H9 (cell line): ENCODE measurements around the gene SEMA4D. TPM values are rescaled to one million over a fixed set of nuclear protein-coding genes. Genes with fewer than 3 reads are reported as not detected.

ENCODE experiments used
- DNase-seq: peaks from one replicate; pipeline ENCODE4 v3.0.0-alpha.2; 2017
- H2AFZ ChIP-seq: one replicate; pipeline ENCODE4 v1.6.1; 2013; ENCODE audit warnings: mild to moderate bottlenecking, low read length, control low read depth, moderate library complexity
- H2AK5ac ChIP-seq: 2 replicates; pipeline ENCODE4 v1.6.1; 2013; ENCODE audit warnings: low read length, control low read depth, mixed read lengths; ENCODE audit not compliant: insufficient read length
- H2BK120ac ChIP-seq: one replicate; pipeline ENCODE4 v1.6.1; 2013; ENCODE audit warnings: low read depth, mild to moderate bottlenecking, low read length, control low read depth, inconsistent platforms; ENCODE audit not compliant: poor library complexity, severe bottlenecking
- H2BK12ac ChIP-seq: 2 replicates; pipeline ENCODE4 v1.6.1; 2013; ENCODE audit warnings: low read length, control low read depth, mixed read lengths, low read depth; ENCODE audit not compliant: insufficient read length
- H2BK15ac ChIP-seq: 2 replicates; pipeline ENCODE4 v1.6.1; 2013; ENCODE audit warnings: low read depth, low read length, control low read depth
- H2BK20ac ChIP-seq: one replicate; pipeline ENCODE4 v1.6.1; 2013; ENCODE audit warnings: low read depth, mild to moderate bottlenecking, low read length, control low read depth, inconsistent platforms; ENCODE audit not compliant: poor library complexity, severe bottlenecking
- H2BK5ac ChIP-seq: 2 replicates; pipeline ENCODE4 v1.6.1; 2013; ENCODE audit warnings: low read length, control low read depth, mixed read lengths; ENCODE audit not compliant: insufficient read length
- H3K14ac ChIP-seq: 2 replicates; pipeline ENCODE4 v1.6.1; 2013; ENCODE audit warnings: low read length, control low read depth; ENCODE audit not compliant: insufficient read depth
- H3K18ac ChIP-seq: 2 replicates; pipeline ENCODE4 v1.6.1; 2013; ENCODE audit warnings: low read depth, mild to moderate bottlenecking, mixed read lengths, low read length, control low read depth; ENCODE audit not compliant: insufficient read length
- H3K23ac ChIP-seq: 2 replicates; pipeline ENCODE4 v1.6.1; 2013; ENCODE audit warnings: low read length, control low read depth, mixed read lengths, low read depth; ENCODE audit not compliant: insufficient read length
- H3K23me2 ChIP-seq: 2 replicates; pipeline ENCODE4 v1.6.1; 2013; ENCODE audit warnings: low read depth, mild to moderate bottlenecking, mixed read lengths, low read length, control low read depth; ENCODE audit not compliant: insufficient read length, poor library complexity, severe bottlenecking
- H3K27ac ChIP-seq: 2 replicates; pipeline ENCODE4 v1.5.1; 2013; ENCODE audit warnings: low read length, control low read depth, mixed read lengths, low read depth; ENCODE audit not compliant: insufficient read length
- H3K27me3 ChIP-seq: 2 replicates; pipeline ENCODE4 v1.6.1; 2013; ENCODE audit warnings: low read length, control low read depth, inconsistent platforms; ENCODE audit not compliant: insufficient read depth
- H3K4ac ChIP-seq: 2 replicates; pipeline ENCODE4 v1.6.1; 2013; ENCODE audit warnings: low read depth, mild to moderate bottlenecking, control low read depth, inconsistent platforms, low read length, moderate library complexity
- H3K4me1 ChIP-seq: 2 replicates; pipeline ENCODE4 v1.6.1; 2013; ENCODE audit warnings: low read length, control low read depth, inconsistent platforms; ENCODE audit not compliant: insufficient read depth
- H3K4me2 ChIP-seq: 2 replicates; pipeline ENCODE4 v1.6.1; 2013; ENCODE audit warnings: low read length, control low read depth, mixed read lengths; ENCODE audit not compliant: insufficient read length, insufficient read depth
- H3K56ac ChIP-seq: 2 replicates; pipeline ENCODE4 v1.6.1; 2013; ENCODE audit warnings: low read depth, mild to moderate bottlenecking, mixed read lengths, low read length, control low read depth; ENCODE audit not compliant: insufficient read length
- H3K79me1 ChIP-seq: 2 replicates; pipeline ENCODE4 v1.6.1; 2013; ENCODE audit warnings: low read depth, mild to moderate bottlenecking, moderate library complexity, low read length, control low read depth, inconsistent platforms; ENCODE audit not compliant: insufficient read depth, poor library complexity, severe bottlenecking
- H3K79me2 ChIP-seq: 2 replicates; pipeline ENCODE4 v1.6.1; 2013; ENCODE audit warnings: low read length, control low read depth, inconsistent platforms; ENCODE audit not compliant: insufficient read depth
- H3K9ac ChIP-seq: 2 replicates; pipeline ENCODE4 v1.6.1; 2013; ENCODE audit warnings: low read length, control low read depth, mixed read lengths; ENCODE audit not compliant: insufficient read length; ENCODE audit errors: extremely low read depth
- H3K9me3 ChIP-seq: one replicate; pipeline ENCODE4 v1.6.1; 2013; ENCODE audit warnings: low read depth, low read length, inconsistent platforms; ENCODE audit not compliant: control insufficient read depth
- H3T11ph ChIP-seq: one replicate; pipeline ENCODE4 v1.6.1; 2013; ENCODE audit warnings: mild to moderate bottlenecking, low read length, control low read depth, inconsistent platforms
- H4K20me1 ChIP-seq: one replicate; pipeline ENCODE4 v1.6.1; 2013; ENCODE audit not compliant: control insufficient read depth, insufficient read length, insufficient read depth
- H4K5ac ChIP-seq: 2 replicates; pipeline ENCODE4 v1.6.1; 2013; ENCODE audit warnings: low read depth, mild to moderate bottlenecking, mixed read lengths, low read length, control low read depth; ENCODE audit not compliant: insufficient read length
- H4K8ac ChIP-seq: replicated peaks from 2 replicates; pipeline ENCODE4 v1.6.1; 2013; ENCODE audit warnings: low read length, control low read depth, mixed read lengths, low read depth; ENCODE audit not compliant: insufficient read length
- H4K91ac ChIP-seq: 2 replicates; pipeline ENCODE4 v1.6.1; 2013; ENCODE audit warnings: low read depth, mild to moderate bottlenecking, moderate library complexity, mixed read lengths, low read length, control low read depth; ENCODE audit not compliant: insufficient read length
- H3K27ac Mint-ChIP-seq, 3 experiments: 2 replicates in 2 of 3; 3 replicates in 1 of 3; pipeline ENCODE4 v1.8.0; 2020 to 2021; ENCODE audit warnings: mixed read lengths in 3 of 3, mild to moderate bottlenecking in 1 of 3, moderate library complexity in 1 of 3
- H3K27me3 Mint-ChIP-seq: 2 replicates; pipeline ENCODE4 v1.8.0; 2021; ENCODE audit warnings: low read depth, mild to moderate bottlenecking, moderate library complexity, mixed read lengths
- H3K36me3 Mint-ChIP-seq, 3 experiments: 2 replicates in 2 of 3; 3 replicates in 1 of 3; pipeline ENCODE4 v1.8.0; 2020 to 2021; ENCODE audit warnings: low read depth in 3 of 3, mixed read lengths in 3 of 3; ENCODE audit not compliant: insufficient read depth in 1 of 3
- H3K4me1 Mint-ChIP-seq, 2 experiments: 2 replicates each; pipeline ENCODE4 v1.8.0; 2020; ENCODE audit warnings: mixed read lengths in 2 of 2
- H3K4me3 Mint-ChIP-seq, 2 experiments: 2 replicates in 1 of 2; 3 replicates in 1 of 2; pipeline ENCODE4 v1.8.0; 2020 to 2021; ENCODE audit warnings: mild to moderate bottlenecking in 2 of 2, mixed read lengths in 2 of 2, moderate library complexity in 1 of 2
- H3K9me3 Mint-ChIP-seq, 2 experiments: 2 replicates in 1 of 2; 3 replicates in 1 of 2; pipeline ENCODE4 v1.8.0; 2020; ENCODE audit warnings: mild to moderate bottlenecking in 2 of 2, mixed read lengths in 2 of 2, moderate library complexity in 1 of 2
- WGBS: extraction: QIAGEN DNeasy Blood & Tissue Kit; methylation state at CpG from one replicate; pipeline ENCODE4 v1.1.7; 2013; ENCODE audit warnings: missing lambda C conversion rate, low lambda C conversion rate, mixed read lengths; ENCODE audit not compliant: insufficient read length; ENCODE audit errors: extremely low coverage; 5-methylcytosine and 5-hydroxymethylcytosine counted together
- total RNA-seq: library from RNA; stranded (reverse); gene quantifications from 2 replicates; pipeline ENCODE4 v1.2.1, GENCODE V29; 2021
- TF ChIP-seq, protein P1 (sequence below): fragments of 200-600 bp; sonication (generic); conservative IDR thresholded peaks from 3 replicates; pipeline ENCODE4 v1.8.0; 2021; ENCODE audit warnings: antibody characterized with exemption, mild to moderate bottlenecking

Gene SEMA4D
- total RNA-seq, 1 experiment from 2014 or later, result 47.2 TPM

- no peak overlapping the region for H3K27ac Mint-ChIP-seq
- no peak overlapping the region for H3T11ph ChIP-seq
- H3K23me2 ChIP-seq, result no peaks in the 10 kb centered on the region
- no peaks in the 10 kb centered on the region for H3K79me2 ChIP-seq
- H2BK15ac ChIP-seq, result no peak overlapping the region
- H3K27ac ChIP-seq, result no peak overlapping the region
- H3K9ac ChIP-seq, result no peak overlapping the region
- no peaks in the 10 kb centered on the region for H4K20me1 ChIP-seq
- H3K23ac ChIP-seq, result no peak overlapping the region
- no peaks in the 10 kb centered on the region for H3K9me3 Mint-ChIP-seq
- no peak overlapping the region for H2BK12ac ChIP-seq
- no peak overlapping the region for H3K18ac ChIP-seq
- H3K4me1 Mint-ChIP-seq, result no peaks in the 10 kb centered on the region
- no peaks in the 10 kb centered on the region for H3K4me1 ChIP-seq
- no peaks in the 10 kb centered on the region for H3K27me3 ChIP-seq
- no peak overlapping the region for H2BK120ac ChIP-seq
- no peak for DNase-seq
- TF ChIP-seq, protein P1, sequence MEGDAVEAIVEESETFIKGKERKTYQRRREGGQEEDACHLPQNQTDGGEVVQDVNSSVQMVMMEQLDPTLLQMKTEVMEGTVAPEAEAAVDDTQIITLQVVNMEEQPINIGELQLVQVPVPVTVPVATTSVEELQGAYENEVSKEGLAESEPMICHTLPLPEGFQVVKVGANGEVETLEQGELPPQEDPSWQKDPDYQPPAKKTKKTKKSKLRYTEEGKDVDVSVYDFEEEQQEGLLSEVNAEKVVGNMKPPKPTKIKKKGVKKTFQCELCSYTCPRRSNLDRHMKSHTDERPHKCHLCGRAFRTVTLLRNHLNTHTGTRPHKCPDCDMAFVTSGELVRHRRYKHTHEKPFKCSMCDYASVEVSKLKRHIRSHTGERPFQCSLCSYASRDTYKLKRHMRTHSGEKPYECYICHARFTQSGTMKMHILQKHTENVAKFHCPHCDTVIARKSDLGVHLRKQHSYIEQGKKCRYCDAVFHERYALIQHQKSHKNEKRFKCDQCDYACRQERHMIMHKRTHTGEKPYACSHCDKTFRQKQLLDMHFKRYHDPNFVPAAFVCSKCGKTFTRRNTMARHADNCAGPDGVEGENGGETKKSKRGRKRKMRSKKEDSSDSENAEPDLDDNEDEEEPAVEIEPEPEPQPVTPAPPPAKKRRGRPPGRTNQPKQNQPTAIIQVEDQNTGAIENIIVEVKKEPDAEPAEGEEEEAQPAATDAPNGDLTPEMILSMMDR, result no peak
- H2AFZ ChIP-seq, result no peak overlapping the region
- no CpG with 5 or more reads among the region's 6 CpGs for WGBS
- no peak overlapping the region for H3K14ac ChIP-seq
- H3K27me3 Mint-ChIP-seq, result no peaks in the 10 kb centered on the region; the same call in 1 of the 2 replicates
- no peak overlapping the region for H4K5ac ChIP-seq
- no peak overlapping the region for H3K4me3 Mint-ChIP-seq
- no peak overlapping the region for H3K56ac ChIP-seq
- H3K4ac ChIP-seq, result no peak overlapping the region
- no peak overlapping the region for H2AK5ac ChIP-seq
- H3K36me3 Mint-ChIP-seq, result peaks cover 38 to 88% (median 78%) of the 10 kb centered on the region in 3 experiments
- no peak overlapping the region for H4K8ac ChIP-seq
- H2BK20ac ChIP-seq, result no peak overlapping the region
- H3K4me2 ChIP-seq, result no peak overlapping the region
- no peak overlapping the region for H4K91ac ChIP-seq
- no peaks in the 10 kb centered on the region for H3K79me1 ChIP-seq
- H2BK5ac ChIP-seq, result no peak overlapping the region
- H3K9me3 ChIP-seq, result no peaks in the 10 kb centered on the region
Measured at GRCh38 chr9:89391585-89391984, 106.3 kb downstream of the SEMA4D start.
